ENCODE data around the gene SLC16A9. TPM values are rescaled to one million over a fixed set of nuclear protein-coding genes. Genes with fewer than 3 reads are reported as not detected.
"Not testable (repeated sequence)": the region's sequence is repeated elsewhere in the genome, so short reads cannot be mapped to it uniquely, and the experiment has no call there.

SLC16A9 gene
- total RNA-seq, 1 experiment from 2014 or later, result 5.7 TPM

DNA sequence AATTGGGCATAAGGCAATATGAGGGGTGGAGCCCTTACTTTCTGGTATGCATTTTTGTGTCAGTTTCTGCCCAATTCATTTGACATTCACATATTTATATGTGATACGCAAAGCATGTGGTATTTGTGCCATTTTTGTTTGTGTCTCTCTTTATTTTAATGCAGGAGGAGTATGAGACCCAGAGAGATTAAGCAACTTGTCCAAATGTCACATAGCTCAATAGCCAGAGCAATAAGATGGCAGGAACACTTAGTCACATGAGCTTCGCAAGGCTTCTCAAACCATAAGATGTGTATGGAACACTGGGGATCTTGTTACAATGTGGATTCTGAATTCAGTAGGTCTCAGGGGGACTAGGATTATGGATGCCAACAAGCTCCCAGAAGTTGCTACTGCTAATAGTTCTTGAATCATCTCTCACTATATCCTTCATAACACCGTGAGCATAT is 24.4 kb upstream of the SLC16A9 start:
- H3K27me3 ChIP-seq (ENCODE audit: control insufficient read depth, insufficient read depth, low read length), result no peaks in the 10 kb centered on the region
- no peak for DNase-seq
- no peak overlapping the region for H3K4me3 ChIP-seq (ENCODE audit: insufficient read depth, low read depth, low read length)
- no peaks in the 10 kb centered on the region for H3K36me3 ChIP-seq (replicated peaks; ENCODE audit: control insufficient read depth, insufficient read depth, low read length)

DNA sequence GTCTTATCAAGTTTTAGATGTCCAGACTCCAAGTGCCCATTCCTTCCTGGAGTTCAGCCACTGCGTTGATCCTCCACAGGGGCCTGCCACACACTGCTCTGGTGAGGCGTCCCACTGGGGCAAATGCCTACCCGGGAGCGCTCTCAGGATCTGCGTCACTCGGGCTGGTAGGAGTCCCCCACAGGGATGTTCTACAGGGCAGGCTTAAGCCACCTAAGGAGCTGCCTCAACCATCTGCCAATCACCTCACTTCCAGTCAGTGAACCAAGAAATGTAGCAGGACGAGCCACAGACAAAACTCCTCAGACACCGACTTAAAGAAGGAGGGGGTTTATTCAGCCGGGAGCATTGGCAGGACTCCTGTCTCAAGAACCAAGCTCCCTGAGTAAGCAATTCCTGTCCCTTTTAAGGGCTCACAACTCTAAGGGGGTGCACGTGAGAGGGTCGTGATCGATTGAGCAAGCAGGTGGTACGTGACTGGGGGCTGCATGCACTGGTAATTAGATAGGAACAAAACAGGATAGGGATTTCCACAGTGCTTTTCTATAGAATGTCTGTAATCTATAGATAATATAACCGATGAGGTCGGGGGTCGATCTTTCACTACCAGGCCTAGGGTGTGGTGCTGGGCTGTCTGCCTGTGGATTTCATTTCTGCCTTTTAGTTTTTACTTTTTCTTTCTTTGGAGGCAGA is 23.8 kb upstream of the SLC16A9 start:
- not testable (repeated sequence) for DNase-seq

DNA sequence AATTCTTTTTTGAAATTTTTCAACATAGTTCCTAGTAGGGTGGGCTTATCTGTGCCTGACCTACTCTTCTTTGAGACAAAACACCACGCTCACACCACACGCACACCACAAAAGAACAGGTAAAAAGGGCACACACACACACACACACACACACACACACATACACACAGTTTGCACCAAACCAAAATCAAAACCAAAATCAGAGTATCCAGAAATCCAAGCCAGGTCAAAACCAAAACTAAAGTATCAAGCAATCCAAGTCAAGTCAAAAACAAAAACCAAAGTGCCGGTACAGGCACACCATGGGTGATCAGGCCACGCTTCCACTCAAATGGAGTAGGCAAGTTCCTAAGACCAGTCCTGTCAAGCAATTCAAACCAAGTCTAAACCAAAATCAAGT is 23.2 kb upstream of the SLC16A9 start:
- not testable (repeated sequence) for DNase-seq; H3K4me3 ChIP-seq (ENCODE audit: insufficient read depth, low read depth, low read length); H3K27me3 ChIP-seq (ENCODE audit: control insufficient read depth, insufficient read depth, low read length); H3K36me3 ChIP-seq (replicated peaks; ENCODE audit: control insufficient read depth, insufficient read depth, low read length)

More for the DNA sequence above, 23.8 kb upstream of the SLC16A9 start:
- not testable (repeated sequence) for H3K36me3 ChIP-seq (replicated peaks; ENCODE audit: control insufficient read depth, insufficient read depth, low read length); H3K4me3 ChIP-seq (ENCODE audit: insufficient read depth, low read depth, low read length); H3K27me3 ChIP-seq (ENCODE audit: control insufficient read depth, insufficient read depth, low read length)

DNA sequence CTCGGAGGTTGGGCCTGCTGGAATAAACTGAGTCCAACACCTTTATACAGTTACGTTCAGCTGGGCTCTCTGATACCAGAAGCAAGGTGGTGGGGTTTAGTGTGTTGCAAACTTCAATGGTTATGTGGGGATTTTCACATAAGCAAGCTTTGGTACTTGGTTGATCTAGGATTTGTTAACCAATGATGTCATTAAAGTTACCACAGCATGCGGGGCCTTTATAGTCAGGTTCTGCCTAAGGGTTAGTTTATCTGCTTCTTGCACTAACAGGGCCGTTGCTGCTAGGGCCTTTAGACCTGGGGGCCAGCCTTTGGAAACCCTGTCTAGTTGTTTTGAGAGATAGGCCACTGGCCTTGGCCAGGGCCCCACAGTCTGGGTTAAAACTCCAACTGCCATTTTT is 19.5 kb upstream of the SLC16A9 start:
- H3K27me3 ChIP-seq (ENCODE audit: control insufficient read depth, insufficient read depth, low read length); H3K4me3 ChIP-seq (ENCODE audit: insufficient read depth, low read depth, low read length); DNase-seq; H3K36me3 ChIP-seq (replicated peaks; ENCODE audit: control insufficient read depth, insufficient read depth, low read length): not testable (repeated sequence)

DNA sequence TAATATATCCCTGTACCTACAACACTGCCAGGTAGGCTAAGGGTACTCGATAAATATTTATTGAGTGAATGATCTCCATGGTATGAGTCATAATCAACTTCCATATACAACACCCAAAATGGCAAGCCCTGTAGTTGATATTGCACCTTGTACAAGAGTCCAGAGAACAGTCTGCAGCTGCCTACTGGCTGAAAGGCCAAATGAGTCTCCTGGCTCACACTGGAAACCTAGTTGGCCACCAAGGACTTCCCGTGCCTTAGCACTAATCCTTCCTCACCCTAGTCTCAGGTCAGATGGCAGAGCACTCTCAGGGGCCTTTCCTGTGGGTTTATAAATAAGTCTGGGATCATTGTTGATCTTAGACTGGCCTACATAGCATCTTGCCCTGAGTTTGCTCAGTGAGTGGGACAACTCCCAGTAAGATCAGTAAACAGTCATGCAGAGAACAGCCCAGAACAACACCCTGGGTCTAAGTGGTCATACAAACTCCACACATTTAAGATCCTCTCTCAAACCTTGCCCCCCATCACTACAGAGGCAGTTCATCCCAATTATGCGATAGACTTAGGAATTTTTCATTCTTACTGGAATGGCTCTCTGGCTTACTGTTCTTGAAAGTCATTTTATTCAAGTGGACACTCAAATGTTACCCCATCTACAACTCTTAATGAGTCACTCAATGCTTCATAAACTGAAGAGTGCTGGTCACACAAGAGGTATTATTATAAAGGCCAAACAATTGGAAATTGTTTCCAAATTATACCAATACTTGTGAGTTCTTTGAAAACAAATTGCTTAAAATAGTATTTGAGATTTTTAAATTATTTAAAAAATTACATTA is 14.7 kb upstream of the SLC16A9 start:
- DNase-seq, result no peak
- no peaks in the 10 kb centered on the region for H3K27me3 ChIP-seq (ENCODE audit: control insufficient read depth, insufficient read depth, low read length)
- no peak overlapping the region for H3K4me3 ChIP-seq (ENCODE audit: insufficient read depth, low read depth, low read length)
- H3K36me3 ChIP-seq (replicated peaks; ENCODE audit: control insufficient read depth, insufficient read depth, low read length), result no peaks in the 10 kb centered on the region

DNA sequence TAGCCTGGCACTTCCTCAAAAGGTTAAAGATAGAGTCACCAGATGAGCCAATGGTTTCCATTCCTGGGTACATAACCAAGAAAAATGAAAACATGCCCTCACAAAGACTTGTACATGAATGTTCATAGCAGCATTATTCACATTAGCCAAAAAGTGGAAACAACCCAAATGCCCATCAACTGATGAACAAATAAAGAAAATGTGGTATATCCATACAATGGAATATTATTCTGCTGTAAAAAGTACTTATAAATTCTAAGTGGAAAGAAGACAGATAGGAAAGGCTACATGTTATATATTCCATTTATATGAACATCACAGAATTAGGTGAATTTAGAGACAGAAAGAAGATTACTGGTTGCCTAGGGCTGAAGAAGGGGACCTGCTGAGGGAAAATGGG is 10.7 kb upstream of the SLC16A9 start:
- H3K36me3 ChIP-seq (replicated peaks; ENCODE audit: control insufficient read depth, insufficient read depth, low read length), result no peaks in the 10 kb centered on the region
- no peak overlapping the region for H3K4me3 ChIP-seq (ENCODE audit: insufficient read depth, low read depth, low read length)
- DNase-seq, result no peak
- no peaks in the 10 kb centered on the region for H3K27me3 ChIP-seq (ENCODE audit: control insufficient read depth, insufficient read depth, low read length)

DNA sequence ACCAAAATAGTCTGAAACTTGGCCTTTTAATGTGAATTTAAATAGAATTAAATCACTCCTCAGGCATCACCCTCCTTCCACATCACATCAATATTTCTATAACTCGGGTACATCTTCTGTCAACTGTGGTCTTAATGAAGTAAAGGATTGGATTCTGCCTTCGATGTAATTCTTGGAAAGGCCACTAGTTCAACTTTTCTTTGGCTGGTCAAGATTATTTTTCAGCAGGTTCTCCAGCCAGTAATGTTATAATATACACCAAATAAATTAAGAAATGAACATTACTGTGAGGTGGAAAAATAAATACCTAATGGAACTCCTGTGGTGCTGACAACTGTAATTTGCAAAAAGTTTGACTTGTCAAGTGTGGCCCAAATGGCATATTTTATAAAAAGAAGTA is 9.7 kb upstream of the SLC16A9 start:
- Histone ChIP-seq H3K27me3 (ENCODE audit: control insufficient read depth, insufficient read depth, low read length) (no peaks in the 10 kb centered on the region), H3K4me3 (ENCODE audit: insufficient read depth, low read depth, low read length) (no peak overlapping the region), H3K36me3 (replicated peaks; ENCODE audit: control insufficient read depth, insufficient read depth, low read length) (no peaks in the 10 kb centered on the region)
- DNase-seq, result no peak

DNA sequence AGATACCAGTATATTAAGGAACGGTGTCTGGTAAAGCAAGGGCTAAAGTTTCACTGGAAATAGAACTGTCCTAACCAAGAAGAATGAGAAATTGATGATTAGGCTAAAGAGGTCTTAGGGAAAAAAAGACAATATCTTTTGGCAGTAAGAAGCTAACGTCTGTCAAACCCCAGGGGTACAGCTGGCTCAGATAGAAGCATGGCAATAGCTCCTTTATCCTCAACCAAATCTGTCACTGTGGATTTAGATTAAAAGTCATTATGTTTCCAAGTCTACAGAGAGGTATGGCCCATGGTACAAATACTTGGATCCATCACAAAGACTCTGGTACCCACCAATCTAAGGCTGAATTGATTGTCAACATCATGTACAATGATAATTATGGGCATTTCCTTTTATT is 8.6 kb upstream of the SLC16A9 start:
- no peak for DNase-seq

DNA sequence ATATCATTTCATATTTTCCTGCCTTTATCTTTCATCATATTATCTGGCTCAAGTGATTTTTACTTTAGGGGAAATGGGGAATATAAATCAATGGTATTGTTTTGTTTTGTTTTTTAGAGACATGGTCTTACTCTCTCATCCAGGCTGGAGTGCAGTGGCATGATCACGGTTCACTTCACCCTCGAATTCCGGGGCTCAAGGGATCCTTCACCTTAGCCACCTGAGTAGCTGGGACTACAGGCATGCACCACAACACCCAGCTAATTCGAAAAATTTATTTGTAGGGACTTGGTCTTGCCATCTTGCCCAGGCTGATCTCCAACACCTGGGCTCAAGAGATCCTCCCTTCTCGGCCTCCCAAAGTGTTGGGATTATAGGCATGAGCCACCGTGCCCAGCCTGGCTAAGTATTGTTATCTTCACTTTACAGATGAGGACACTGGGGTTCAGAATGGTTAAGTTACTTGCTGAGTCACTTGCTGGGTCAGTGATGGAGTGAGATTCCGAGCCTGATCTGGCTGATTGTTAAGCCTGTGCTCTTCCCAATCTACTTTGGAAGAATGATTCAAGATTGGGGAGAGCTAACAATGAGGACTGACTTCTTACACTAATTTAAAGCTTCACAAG is 3.7 kb upstream of the SLC16A9 start:
- Histone ChIP-seq H3K4me3 (ENCODE audit: insufficient read depth, low read depth, low read length) (no peak overlapping the region), H3K36me3 (replicated peaks; ENCODE audit: control insufficient read depth, insufficient read depth, low read length) (no peaks in the 10 kb centered on the region), H3K27me3 (ENCODE audit: control insufficient read depth, insufficient read depth, low read length) (peaks cover 27% of the 10 kb centered on the region)
- DNase-seq, result no peak

More for the DNA sequence above, 8.6 kb upstream of the SLC16A9 start:
- no peaks in the 10 kb centered on the region for H3K27me3 ChIP-seq (ENCODE audit: control insufficient read depth, insufficient read depth, low read length)
- no peak overlapping the region for H3K4me3 ChIP-seq (ENCODE audit: insufficient read depth, low read depth, low read length)
- H3K36me3 ChIP-seq (replicated peaks; ENCODE audit: control insufficient read depth, insufficient read depth, low read length), result no peaks in the 10 kb centered on the region

DNA sequence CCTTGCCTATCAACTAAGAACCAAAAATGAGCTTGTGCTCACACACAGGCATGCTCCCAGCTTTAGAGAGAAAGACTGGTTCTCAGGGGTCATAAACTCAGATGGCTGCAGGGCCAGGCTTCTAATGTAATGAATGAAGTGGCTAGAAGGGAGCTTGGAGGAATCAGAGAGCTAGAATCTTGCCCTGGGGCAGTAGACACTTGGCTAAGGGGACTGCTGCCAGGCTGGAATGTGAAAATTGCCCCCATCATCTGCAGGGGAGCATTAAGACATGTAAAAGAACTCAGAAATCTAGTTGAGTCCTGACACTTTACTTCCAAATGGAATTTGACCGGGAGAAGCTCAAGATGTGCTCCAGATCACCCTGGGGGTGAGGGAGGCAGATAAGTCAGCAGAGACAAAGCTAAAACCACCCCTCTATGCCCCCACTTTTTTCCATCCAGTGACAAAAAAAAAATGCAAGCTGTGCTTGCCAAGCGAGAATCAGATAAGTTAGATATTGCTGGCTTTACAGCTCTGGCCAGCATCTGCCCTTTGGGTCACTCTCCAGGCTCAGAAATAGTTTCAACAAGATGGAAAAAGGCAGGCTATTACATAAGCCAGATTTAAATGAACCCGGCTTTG is 2.3 kb upstream of the SLC16A9 start:
- H3K4me3 ChIP-seq (ENCODE audit: insufficient read depth, low read depth, low read length), result no peak overlapping the region
- no peaks in the 10 kb centered on the region for H3K36me3 ChIP-seq (replicated peaks; ENCODE audit: control insufficient read depth, insufficient read depth, low read length)
- DNase-seq, result no peak
- H3K27me3 ChIP-seq (ENCODE audit: control insufficient read depth, insufficient read depth, low read length), result peaks cover 29% of the 10 kb centered on the region

DNA sequence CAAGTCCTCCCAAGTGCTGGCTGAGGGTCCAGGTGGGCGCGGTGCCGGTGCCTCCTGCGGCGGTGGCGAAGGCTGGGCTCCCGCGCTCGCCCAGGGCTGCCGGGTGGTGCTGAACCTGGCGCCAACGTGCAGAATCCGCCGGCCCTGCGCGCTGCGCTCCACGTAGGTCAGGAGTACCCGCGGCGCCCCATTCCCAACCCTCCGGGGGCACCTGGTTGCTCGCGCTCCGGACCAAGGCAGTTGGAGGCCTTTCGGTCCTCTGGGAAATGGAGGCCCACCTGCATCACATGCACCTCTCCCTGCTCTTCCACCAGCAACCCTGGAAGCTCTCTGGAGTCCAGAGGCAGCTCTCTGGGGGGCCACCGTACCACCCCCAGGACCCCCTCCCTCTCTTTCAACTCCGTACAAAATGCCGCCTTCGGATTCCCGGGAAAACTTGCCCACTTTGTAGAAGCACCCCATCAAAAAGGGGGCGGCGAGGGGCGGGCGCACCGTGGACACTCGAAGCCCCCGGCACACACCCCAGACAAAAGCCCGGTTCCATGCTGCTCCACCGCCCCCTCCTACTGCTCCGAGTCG is 745 bp downstream of the SLC16A9 start:
- Histone ChIP-seq H3K27me3 (ENCODE audit: control insufficient read depth, insufficient read depth, low read length) (peaks cover 29% of the 10 kb centered on the region), H3K4me3 (ENCODE audit: insufficient read depth, low read depth, low read length) (peak overlapping the region; percentile 55), H3K36me3 (replicated peaks; ENCODE audit: control insufficient read depth, insufficient read depth, low read length) (no peaks in the 10 kb centered on the region)
- peak; percentile 83 for DNase-seq

DNA sequence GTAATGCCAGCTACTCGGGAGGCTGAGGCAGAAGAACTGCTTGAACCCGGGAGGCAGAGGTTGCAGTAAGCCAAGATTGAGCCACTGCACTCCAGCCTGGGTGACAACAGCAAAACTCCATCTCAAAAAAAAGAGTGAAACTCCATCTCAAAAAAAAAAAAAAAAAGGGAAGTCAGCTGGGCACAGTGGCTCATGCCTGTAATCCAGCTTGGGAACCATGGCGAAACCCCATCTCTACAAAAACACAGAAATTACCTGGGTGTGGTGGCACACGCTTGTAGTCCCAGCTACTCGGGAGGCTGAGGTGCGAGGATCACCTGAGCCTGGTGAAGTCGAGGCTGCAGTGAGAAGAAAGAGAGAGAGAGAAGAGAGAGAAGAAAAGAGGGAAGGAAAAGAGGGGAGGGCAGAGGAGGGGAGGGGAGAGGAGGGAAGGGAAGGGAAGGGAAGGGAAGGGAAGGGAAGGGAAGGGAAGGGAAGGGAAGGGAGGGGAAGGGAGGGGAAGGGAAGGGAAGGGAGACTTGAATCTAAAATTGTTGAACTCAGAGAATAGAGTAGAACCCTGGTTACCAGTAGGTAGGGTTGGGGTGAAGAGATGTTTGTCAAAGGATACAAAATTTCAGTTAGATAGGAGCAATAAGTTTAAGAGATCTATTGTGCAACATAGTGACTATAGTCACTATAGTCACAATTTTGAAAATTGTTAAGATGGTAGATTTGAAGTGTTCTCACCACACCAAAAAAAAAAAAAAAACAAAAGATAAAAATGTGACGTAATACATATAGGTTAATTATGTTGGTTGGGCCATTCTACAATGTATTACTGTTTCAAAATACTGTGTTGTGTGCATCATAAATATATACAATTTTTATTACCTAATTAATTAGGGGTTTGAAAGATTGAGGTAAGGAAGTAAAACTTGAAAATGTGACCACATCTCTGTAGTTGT is 2.5 kb downstream of the SLC16A9 start:
- Histone ChIP-seq H3K36me3 (replicated peaks; ENCODE audit: control insufficient read depth, insufficient read depth, low read length) (no peaks in the 10 kb centered on the region), H3K27me3 (ENCODE audit: control insufficient read depth, insufficient read depth, low read length) (peaks cover 29% of the 10 kb centered on the region), H3K4me3 (ENCODE audit: insufficient read depth, low read depth, low read length) (no peak overlapping the region)
- DNase-seq, result no peak

DNA sequence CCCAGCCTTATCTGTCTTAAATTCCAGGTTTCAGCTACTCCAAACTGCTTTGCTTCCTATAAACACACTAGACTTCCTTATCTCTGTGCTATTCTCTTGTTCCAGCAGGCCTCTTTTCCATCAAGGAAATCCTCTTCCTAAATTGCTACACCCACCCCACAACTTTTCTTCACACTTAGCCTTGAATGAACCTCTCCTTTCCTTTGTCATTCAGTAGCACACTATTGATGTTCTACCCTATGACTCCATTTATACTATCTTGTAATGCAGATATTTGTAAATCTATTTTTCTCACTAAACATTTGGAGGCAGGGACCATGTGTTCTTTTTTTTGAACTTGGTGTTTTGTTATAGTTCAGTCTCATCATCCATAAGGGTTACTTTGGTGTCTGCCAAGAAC is 3.7 kb downstream of the SLC16A9 start:
- peak; percentile 27 for DNase-seq
- H3K4me3 ChIP-seq (ENCODE audit: insufficient read depth, low read depth, low read length), result no peak overlapping the region
- no peaks in the 10 kb centered on the region for H3K36me3 ChIP-seq (replicated peaks; ENCODE audit: control insufficient read depth, insufficient read depth, low read length)
- H3K27me3 ChIP-seq (ENCODE audit: control insufficient read depth, insufficient read depth, low read length), result peaks cover 27% of the 10 kb centered on the region

Measured in H7 (cell line).